ENCODE results near the gene CARS2. TPM values are rescaled to one million over a fixed set of nuclear protein-coding genes. Genes with fewer than 3 reads are reported as not detected.

CARS2 gene
- total and polyA plus RNA-seq, 2 of the 8 experiments (the other 6 are each of a cell fraction or from before 2014, with no cell fraction given) = 47.7 to 55.9 TPM

- TF ChIP-seq E2F6 (IDR thresholded peaks at IDR 0.05) (no peak), SP1 (IDR thresholded peaks at IDR 0.05; ENCODE audit: low read depth, low read length) (no peak), RAD21 (IDR thresholded peaks at IDR 0.05 in 1 of 2, conservative IDR thresholded peaks at IDR 0.05 in 1 of 2; ENCODE audit: low read depth in 2 of 2, low read length in 2 of 2) (no peak), MAFK (IDR thresholded peaks at IDR 0.05; ENCODE audit: low read depth, low read length) (no peak), TCF12 (IDR thresholded peaks at IDR 0.05; ENCODE audit: low read depth, low read length) (no peak), EGR1 (IDR thresholded peaks at IDR 0.05; ENCODE audit: borderline replicate concordance, low read depth, low read length) (no peak)
Measured at GRCh38 chr13:110618780-110619179, 87.1 kb downstream of the CARS2 start (continued).

Measured in H1 (cell line).